Measurements from ENCODE around the gene DNM3.

Gene DNM3

GRCh38 chr1:171919891-171920887 lies 78.9 kb downstream of the DNM3 start:
- no peak overlapping the region for H3K27ac ChIP-seq (ENCODE audit: low read depth, low read length)
- H3K79me2 ChIP-seq (ENCODE audit: insufficient read depth, low read length): no peaks in the 10 kb centered on the region
- no peak overlapping the region for H3K4me3 ChIP-seq (ENCODE audit: insufficient read depth, low read length, poor library complexity, severe bottlenecking)
- no peak overlapping the region for H3K9ac ChIP-seq (ENCODE audit: low read length)
- no peaks in the 10 kb centered on the region for H3K27me3 ChIP-seq (ENCODE audit: low read length)
- TF ChIP-seq, protein P1, sequence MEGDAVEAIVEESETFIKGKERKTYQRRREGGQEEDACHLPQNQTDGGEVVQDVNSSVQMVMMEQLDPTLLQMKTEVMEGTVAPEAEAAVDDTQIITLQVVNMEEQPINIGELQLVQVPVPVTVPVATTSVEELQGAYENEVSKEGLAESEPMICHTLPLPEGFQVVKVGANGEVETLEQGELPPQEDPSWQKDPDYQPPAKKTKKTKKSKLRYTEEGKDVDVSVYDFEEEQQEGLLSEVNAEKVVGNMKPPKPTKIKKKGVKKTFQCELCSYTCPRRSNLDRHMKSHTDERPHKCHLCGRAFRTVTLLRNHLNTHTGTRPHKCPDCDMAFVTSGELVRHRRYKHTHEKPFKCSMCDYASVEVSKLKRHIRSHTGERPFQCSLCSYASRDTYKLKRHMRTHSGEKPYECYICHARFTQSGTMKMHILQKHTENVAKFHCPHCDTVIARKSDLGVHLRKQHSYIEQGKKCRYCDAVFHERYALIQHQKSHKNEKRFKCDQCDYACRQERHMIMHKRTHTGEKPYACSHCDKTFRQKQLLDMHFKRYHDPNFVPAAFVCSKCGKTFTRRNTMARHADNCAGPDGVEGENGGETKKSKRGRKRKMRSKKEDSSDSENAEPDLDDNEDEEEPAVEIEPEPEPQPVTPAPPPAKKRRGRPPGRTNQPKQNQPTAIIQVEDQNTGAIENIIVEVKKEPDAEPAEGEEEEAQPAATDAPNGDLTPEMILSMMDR (IDR thresholded peaks at IDR 0.05; ENCODE audit: insufficient read depth, low read length, poor library complexity, severe bottlenecking): no peak
- TF ChIP-seq EZH2phosphoT487 (conservative IDR thresholded peaks at IDR 0.05; ENCODE audit: low read length): no peak
- H2AFZ ChIP-seq (ENCODE audit: low read depth, low read length, severe bottlenecking): no peak overlapping the region
- no peaks in the 10 kb centered on the region for H3F3A ChIP-seq (ENCODE audit: insufficient read depth)
- H3K9me2 ChIP-seq (replicated peaks; ENCODE audit: insufficient read depth, low read length): no peaks in the 10 kb centered on the region
- no peaks in the 10 kb centered on the region for H4K20me1 ChIP-seq (ENCODE audit: low read depth, low read length)
- H3K4me2 ChIP-seq (ENCODE audit: low read depth, low read length, poor library complexity, severe bottlenecking): no peak overlapping the region
- no peaks in the 10 kb centered on the region for H3K36me3 ChIP-seq (ENCODE audit: low read length)
- no peaks in the 10 kb centered on the region for H3K9me3 ChIP-seq (ENCODE audit: insufficient read depth, low read length)

DNA sequence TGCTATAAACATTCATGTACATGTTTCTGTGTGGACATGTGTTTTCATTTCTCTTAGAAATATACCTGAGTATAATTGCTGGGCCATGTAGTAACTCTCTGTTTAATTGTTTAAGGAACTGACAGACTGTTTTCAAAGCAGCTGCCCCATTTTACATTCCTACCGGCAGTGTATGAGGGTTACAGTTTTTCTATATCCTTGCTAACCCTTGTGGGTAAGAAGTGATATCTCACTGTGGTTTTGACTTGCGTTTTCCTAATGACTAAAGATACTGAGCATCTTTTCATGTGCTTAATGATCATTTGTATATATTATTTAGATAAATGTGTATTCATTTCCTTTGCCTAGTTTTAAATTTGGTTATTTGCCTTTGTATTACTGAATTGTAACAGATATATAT lies 81.7 kb downstream of the DNM3 start:
- Histone ChIP-seq H4K20me1 (ENCODE audit: low read depth, low read length) (no peaks in the 10 kb centered on the region), H3K9ac (ENCODE audit: low read length) (no peak overlapping the region), H3K9me2 (replicated peaks; ENCODE audit: insufficient read depth, low read length) (no peaks in the 10 kb centered on the region), H3K27me3 (ENCODE audit: low read length) (no peaks in the 10 kb centered on the region), H3F3A (ENCODE audit: insufficient read depth) (no peaks in the 10 kb centered on the region), H3K4me3 (ENCODE audit: insufficient read depth, low read length, poor library complexity, severe bottlenecking) (no peak overlapping the region), H3K9me3 (ENCODE audit: insufficient read depth, low read length) (no peaks in the 10 kb centered on the region), H3K79me2 (ENCODE audit: insufficient read depth, low read length) (no peaks in the 10 kb centered on the region), H3K4me2 (ENCODE audit: low read depth, low read length, poor library complexity, severe bottlenecking) (no peak overlapping the region), H3K27ac (ENCODE audit: low read depth, low read length) (no peak overlapping the region), H2AFZ (ENCODE audit: low read depth, low read length, severe bottlenecking) (no peak overlapping the region), H3K36me3 (ENCODE audit: low read length) (no peaks in the 10 kb centered on the region)
- no peak for TF ChIP-seq EZH2phosphoT487 (conservative IDR thresholded peaks at IDR 0.05; ENCODE audit: low read length)
- TF ChIP-seq, protein P1 (IDR thresholded peaks at IDR 0.05; ENCODE audit: insufficient read depth, low read length, poor library complexity, severe bottlenecking): no peak

DNA sequence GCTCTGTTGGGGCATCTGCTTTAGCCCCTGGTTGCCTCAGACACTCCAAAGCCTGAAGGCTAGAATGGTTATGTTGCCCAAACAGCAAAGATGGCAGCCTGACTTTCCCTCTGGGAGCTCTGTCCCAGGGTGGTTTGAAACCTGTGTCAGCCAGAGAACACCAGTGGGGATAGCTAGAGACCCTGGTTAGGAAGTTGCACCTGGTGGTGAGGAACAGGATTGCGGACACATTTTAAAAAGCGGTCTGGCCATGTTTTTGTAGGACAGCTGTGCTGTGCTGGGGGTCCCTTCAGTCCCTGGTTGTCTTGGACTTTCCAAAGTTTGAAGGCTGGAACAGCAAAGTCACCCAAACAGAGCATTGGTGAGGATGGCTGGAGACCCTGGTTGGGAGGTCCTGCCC lies 87.8 kb downstream of the DNM3 start:
- H3K9me3 ChIP-seq (ENCODE audit: insufficient read depth, low read length): no peaks in the 10 kb centered on the region
- H3K9me2 ChIP-seq (replicated peaks; ENCODE audit: insufficient read depth, low read length): no peaks in the 10 kb centered on the region
- no peaks in the 10 kb centered on the region for H3K27me3 ChIP-seq (ENCODE audit: low read length)
- TF ChIP-seq EZH2phosphoT487 (conservative IDR thresholded peaks at IDR 0.05; ENCODE audit: low read length): no peak
- TF ChIP-seq, protein P1 (IDR thresholded peaks at IDR 0.05; ENCODE audit: insufficient read depth, low read length, poor library complexity, severe bottlenecking): no peak
- no peak overlapping the region for H2AFZ ChIP-seq (ENCODE audit: low read depth, low read length, severe bottlenecking)
- no peaks in the 10 kb centered on the region for H4K20me1 ChIP-seq (ENCODE audit: low read depth, low read length)
- H3F3A ChIP-seq (ENCODE audit: insufficient read depth): no peaks in the 10 kb centered on the region
- H3K27ac ChIP-seq (ENCODE audit: low read depth, low read length): no peak overlapping the region
- H3K79me2 ChIP-seq (ENCODE audit: insufficient read depth, low read length): no peaks in the 10 kb centered on the region
- H3K36me3 ChIP-seq (ENCODE audit: low read length): no peaks in the 10 kb centered on the region
- H3K4me3 ChIP-seq (ENCODE audit: insufficient read depth, low read length, poor library complexity, severe bottlenecking): no peak overlapping the region
- H3K4me2 ChIP-seq (ENCODE audit: low read depth, low read length, poor library complexity, severe bottlenecking): no peak overlapping the region
- no peak overlapping the region for H3K9ac ChIP-seq (ENCODE audit: low read length)
